Astrocyte of the cerebellum (primary cell): ENCODE measurements around the gene DNAAF8.

Source experiments
- DNase-seq: peaks from one replicate; pipeline ENCODE4 v3.0.0-alpha.2; 2011; ENCODE audit warnings: low read depth
- H3K4me3 ChIP-seq: 2 replicates; pipeline ENCODE4 v1.5.1; 2011; ENCODE audit warnings: mild to moderate bottlenecking, low read depth, low read length, moderate library complexity
- CTCF ChIP-seq: IDR thresholded peaks from 2 replicates; pipeline ENCODE4 v1.5.1; 2012; ENCODE audit warnings: low read length, low read depth, moderate library complexity, mild to moderate bottlenecking; ENCODE audit errors: missing control alignments
- in situ Hi-C: cut with HindIII; loops from 2 replicates; pipeline ENCODE4 v1.10.0; 2017; ENCODE audit warnings: low sequenced_read_pairs

The DNAAF8 gene

GRCh38 chr16:4734063-4734729, at the start of gene DNAAF8, which contains the start of gene ANKS3:
TSS of gene DNAAF8 (plus strand) at chr16:4734537. CDS start at chr16:4736515, 1,978 bp downstream.
TSS of gene ANKS3 (minus strand) at chr16:4734271. CDS start at chr16:4730149, 4,122 bp downstream.
- DNase-seq = peak; percentile 94
- in situ Hi-C loops = no loop called here
- TF ChIP-seq CTCF = no peak
- H3K4me3 ChIP-seq = peak within 1 kb of the TSS; percentile 96

GRCh38 chr16:4684763-4685162, 49.6 kb upstream of the DNAAF8 start:
- no peak for DNase-seq
- H3K4me3 ChIP-seq = no peak overlapping the region
- TF ChIP-seq CTCF = no peak
- in situ Hi-C loops = no loop called here

GRCh38 chr16:4685292-4685691, 49.0 kb upstream of the DNAAF8 start:
- no peak overlapping the region for H3K4me3 ChIP-seq
- no peak for DNase-seq
- in situ Hi-C loops = no loop called here
- TF ChIP-seq CTCF = no peak

GRCh38 chr16:4685776-4686496, 48.4 kb upstream of the DNAAF8 start:
- in situ Hi-C loops = no loop called here
- no peak overlapping the region for H3K4me3 ChIP-seq
- no peak for DNase-seq
- no peak for TF ChIP-seq CTCF

- H3K4me3 ChIP-seq = no peak overlapping the region
- DNase-seq = no peak
- TF ChIP-seq CTCF = no peak
- in situ Hi-C loops = no loop called here
These were observed 47.7 kb upstream of the DNAAF8 start for GRCh38 chr16:4686497-4687210.

- DNase-seq = no peak
- H3K4me3 ChIP-seq = no peak overlapping the region
- no peak for TF ChIP-seq CTCF
- in situ Hi-C loops = no loop called here
These were observed 46.9 kb upstream of the DNAAF8 start for GRCh38 chr16:4687416-4687815.
